RWPE2 (cell line): ENCODE results near the gene MIPOL1.
A peak's percentile ranks its signal among the peaks of the same experiment; 100 is the strongest.

Source experiments
- ATAC-seq: fragments of 200-7000 bp; cut with Tn5 transposase; 3 replicates; pipeline ENCODE4 v1.9.1; 2021; ENCODE audit warnings: low read depth
- DNase-seq: peaks from one replicate; pipeline ENCODE4 v3.0.0-alpha.2; 2020; ENCODE audit warnings: low spot score
- H3K27ac ChIP-seq: fragments of 450-650 bp; 2 replicates; pipeline ENCODE4 v1.5.1; 2017; ENCODE audit warnings: mild to moderate bottlenecking; ENCODE audit not compliant: poor library complexity, severe bottlenecking
- H3K27me3 ChIP-seq: fragments of 250-450 bp; sonication (Bioruptor Pico); 2 replicates; pipeline ENCODE4 v1.5.1; 2021; ENCODE audit warnings: mild to moderate bottlenecking, moderate library complexity; ENCODE audit not compliant: insufficient read depth, poor library complexity, severe bottlenecking
- H3K36me3 ChIP-seq: fragments of 250-450 bp; sonication (Bioruptor Pico); 2 replicates; pipeline ENCODE4 v1.5.1; 2020; ENCODE audit warnings: low read depth, mild to moderate bottlenecking, moderate library complexity
- H3K4me1 ChIP-seq: fragments of 250-450 bp; sonication (Bioruptor Pico); 2 replicates; pipeline ENCODE4 v1.5.1; 2021; ENCODE audit warnings: mild to moderate bottlenecking, moderate library complexity; ENCODE audit not compliant: insufficient read depth, poor library complexity, severe bottlenecking
- H3K4me3 ChIP-seq: fragments of 250-450 bp; sonication (Bioruptor Pico); 2 replicates; pipeline ENCODE4 v1.5.1; 2021; ENCODE audit warnings: mild to moderate bottlenecking, moderate library complexity; ENCODE audit not compliant: severe bottlenecking
- H3K9me3 ChIP-seq: fragments of 250-450 bp; sonication (Bioruptor Pico); 2 replicates; pipeline ENCODE4 v1.5.1; 2021; ENCODE audit warnings: mild to moderate bottlenecking, moderate library complexity; ENCODE audit not compliant: severe bottlenecking
- TF ChIP-seq, protein P1 (sequence below): fragments of 450-650 bp; IDR thresholded peaks from one replicate; pipeline ENCODE4 v1.5.1; 2017; ENCODE audit warnings: mild to moderate bottlenecking, moderate library complexity; ENCODE audit not compliant: poor library complexity, severe bottlenecking

MIPOL1 gene

GRCh38 chr14:37588956-37589714, 391.4 kb downstream of the MIPOL1 start:
- DNase-seq (no peak), ATAC-seq (no peak)
- H3K4me3 ChIP-seq: peak overlapping the region; percentile 88
- H3K27me3 ChIP-seq: no peaks in the 10 kb centered on the region
- H3K4me1 ChIP-seq: peaks cover 35% of the 10 kb centered on the region
- peak overlapping the region; percentile 93 for H3K27ac ChIP-seq
- no peaks in the 10 kb centered on the region for H3K9me3 ChIP-seq
- TF ChIP-seq, protein P1, sequence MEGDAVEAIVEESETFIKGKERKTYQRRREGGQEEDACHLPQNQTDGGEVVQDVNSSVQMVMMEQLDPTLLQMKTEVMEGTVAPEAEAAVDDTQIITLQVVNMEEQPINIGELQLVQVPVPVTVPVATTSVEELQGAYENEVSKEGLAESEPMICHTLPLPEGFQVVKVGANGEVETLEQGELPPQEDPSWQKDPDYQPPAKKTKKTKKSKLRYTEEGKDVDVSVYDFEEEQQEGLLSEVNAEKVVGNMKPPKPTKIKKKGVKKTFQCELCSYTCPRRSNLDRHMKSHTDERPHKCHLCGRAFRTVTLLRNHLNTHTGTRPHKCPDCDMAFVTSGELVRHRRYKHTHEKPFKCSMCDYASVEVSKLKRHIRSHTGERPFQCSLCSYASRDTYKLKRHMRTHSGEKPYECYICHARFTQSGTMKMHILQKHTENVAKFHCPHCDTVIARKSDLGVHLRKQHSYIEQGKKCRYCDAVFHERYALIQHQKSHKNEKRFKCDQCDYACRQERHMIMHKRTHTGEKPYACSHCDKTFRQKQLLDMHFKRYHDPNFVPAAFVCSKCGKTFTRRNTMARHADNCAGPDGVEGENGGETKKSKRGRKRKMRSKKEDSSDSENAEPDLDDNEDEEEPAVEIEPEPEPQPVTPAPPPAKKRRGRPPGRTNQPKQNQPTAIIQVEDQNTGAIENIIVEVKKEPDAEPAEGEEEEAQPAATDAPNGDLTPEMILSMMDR: no peak
- H3K36me3 ChIP-seq: peaks cover 29% of the 10 kb centered on the region

DNA sequence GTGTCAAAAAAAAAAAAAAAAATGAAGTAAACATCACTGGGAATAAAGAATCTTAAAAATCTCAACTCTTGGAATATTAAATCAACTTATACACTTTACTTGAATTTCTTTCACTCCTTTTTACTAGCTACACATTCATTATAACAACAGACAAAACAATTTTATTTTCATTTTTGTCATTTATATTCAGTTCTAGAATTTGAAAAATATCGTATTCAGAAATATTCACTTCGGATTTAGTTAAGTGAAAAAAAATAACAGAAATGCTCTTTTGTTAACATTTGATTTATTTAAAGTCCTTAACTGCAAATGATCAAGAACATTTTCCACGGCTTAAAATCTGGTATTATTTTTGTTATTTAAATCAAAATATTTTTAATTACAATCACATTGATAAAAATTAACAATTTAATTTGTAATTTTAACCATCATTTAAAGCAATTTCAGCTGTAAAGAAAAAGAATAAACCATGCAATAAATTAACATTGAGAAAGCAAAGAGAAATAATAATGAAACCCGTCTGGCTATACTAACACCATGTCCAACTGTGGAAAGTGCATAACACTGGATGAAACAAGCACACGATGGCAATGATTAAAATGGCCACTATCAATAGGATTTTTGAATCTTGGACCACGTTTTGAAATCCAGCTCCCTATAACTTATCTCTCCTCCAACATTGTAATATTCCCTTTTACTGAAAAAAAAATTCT, 392.1 kb downstream of the MIPOL1 start:
- H3K4me1 ChIP-seq: peaks cover 28% of the 10 kb centered on the region
- peak overlapping the region; percentile 88 for H3K4me3 ChIP-seq
- H3K27ac ChIP-seq: peak overlapping the region; percentile 93
- no peaks in the 10 kb centered on the region for H3K9me3 ChIP-seq
- no peak for ATAC-seq
- TF ChIP-seq, protein P1: no peak
- peaks cover 29% of the 10 kb centered on the region for H3K36me3 ChIP-seq
- DNase-seq: no peak
- no peaks in the 10 kb centered on the region for H3K27me3 ChIP-seq

DNA sequence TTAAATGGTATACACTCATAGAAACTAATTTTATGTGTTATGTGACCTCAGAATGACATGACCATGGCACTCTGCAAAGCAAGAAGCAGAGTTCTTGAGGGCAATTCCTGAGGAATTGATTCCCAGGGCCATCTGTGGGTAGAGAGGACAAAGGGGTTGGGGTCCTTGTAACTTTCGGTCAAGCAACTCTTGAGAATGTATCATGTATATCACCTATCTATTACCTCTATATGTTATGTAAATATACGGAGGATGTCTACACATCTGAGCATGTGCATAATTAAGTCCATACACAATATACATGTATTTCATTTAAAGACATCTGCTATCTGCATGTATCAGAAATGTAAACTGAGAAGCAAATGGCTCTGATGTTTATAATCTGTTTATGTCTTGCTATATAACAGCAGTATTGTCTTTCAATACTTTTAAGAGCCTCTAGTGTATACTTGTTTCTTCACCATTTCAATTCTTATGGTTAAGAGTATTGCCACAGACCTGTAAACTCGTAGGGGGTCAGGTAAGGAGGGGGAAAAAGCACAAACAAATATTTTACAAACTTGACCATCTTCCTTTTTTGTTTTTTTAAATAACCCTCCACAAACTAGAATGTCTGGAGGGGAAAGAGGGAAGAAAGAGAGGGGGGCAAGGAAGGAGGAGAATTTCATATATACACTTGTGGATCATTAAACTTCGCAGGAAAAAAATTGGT, 392.8 kb downstream of the MIPOL1 start:
- no peaks in the 10 kb centered on the region for H3K9me3 ChIP-seq
- TF ChIP-seq, protein P1: no peak
- DNase-seq (no peak), ATAC-seq (no peak)
- H3K27ac ChIP-seq: peak overlapping the region; percentile 93
- H3K36me3 ChIP-seq: peaks cover 29% of the 10 kb centered on the region
- H3K4me3 ChIP-seq: peak overlapping the region; percentile 88
- H3K27me3 ChIP-seq: no peaks in the 10 kb centered on the region
- H3K4me1 ChIP-seq: peaks cover 21% of the 10 kb centered on the region

- TF ChIP-seq, protein P1: peak; percentile 96
- ATAC-seq (peak; percentile 35), DNase-seq (peak; percentile 84)
- H3K27ac ChIP-seq: peak overlapping the region; percentile 93
- H3K36me3 ChIP-seq: peaks cover 29% of the 10 kb centered on the region
- peaks cover 12% of the 10 kb centered on the region for H3K4me1 ChIP-seq
- no peaks in the 10 kb centered on the region for H3K9me3 ChIP-seq
- no peaks in the 10 kb centered on the region for H3K27me3 ChIP-seq
- H3K4me3 ChIP-seq: peak overlapping the region; percentile 88
Observed at GRCh38 chr14:37591311-37591940, 393.7 kb downstream of the MIPOL1 start.
